ENCODE results near the gene TSPOAP1. TPM values are rescaled to one million over a fixed set of nuclear protein-coding genes. Genes with fewer than 3 reads are reported as not detected.

The TSPOAP1 gene
- total and polyA plus RNA-seq, 10 of the 15 experiments (the other 5 are each of a cell fraction or from before 2014, with no cell fraction given), result 0.58 to 16.4 (median 4.2) TPM; not detected in 1

DNA sequence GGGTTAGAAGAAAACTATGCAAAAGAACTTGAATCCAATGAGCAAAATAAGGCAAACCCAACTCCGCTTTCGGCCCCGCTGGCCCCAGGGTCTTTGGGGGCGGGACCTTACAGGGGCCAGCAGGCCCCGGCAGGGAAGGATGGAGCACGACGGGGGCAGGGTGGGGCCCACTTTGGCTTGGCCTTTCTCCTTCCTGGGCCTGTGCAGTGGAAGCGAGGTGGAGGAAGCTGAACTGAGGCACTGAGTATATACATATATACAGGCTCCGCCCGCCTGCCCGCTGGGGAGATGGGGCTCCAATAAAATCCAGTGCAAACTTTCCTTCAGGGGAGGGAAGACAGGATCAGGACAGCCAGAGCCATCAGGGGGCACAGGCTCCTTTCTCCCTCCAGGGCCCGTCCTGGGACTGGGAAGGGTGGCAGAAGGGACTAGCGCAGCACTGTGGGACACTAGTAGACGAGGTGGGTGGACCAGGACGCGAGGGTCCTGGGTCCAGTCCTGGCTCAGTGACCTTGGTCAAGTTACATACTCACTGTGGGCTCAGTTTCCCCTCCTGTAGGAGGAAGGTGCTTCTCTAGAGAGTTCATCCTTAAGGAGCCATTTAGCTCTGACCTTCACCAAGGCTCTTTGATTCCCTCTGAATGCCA lies 27.0 kb downstream of the TSPOAP1 start:
- H3K4me2 ChIP-seq (ENCODE audit: control insufficient read depth, insufficient read depth), result no peak overlapping the region
- H2AFZ ChIP-seq (ENCODE audit: control insufficient read depth, low read depth, low read length), result no peak overlapping the region
- no peaks in the 10 kb centered on the region for H3K79me2 ChIP-seq (ENCODE audit: control insufficient read depth, insufficient read depth, low read length)
- WGBS (ENCODE audit: insufficient coverage, insufficient replicate concordance, low lambda C conversion rate, missing lambda C conversion rate), result 70% methylated on average over 16 of the region's 16 CpGs
- H3K4me3 ChIP-seq, result no peak overlapping the region
- no peaks in the 10 kb centered on the region for H3K9me3 ChIP-seq (replicated peaks; ENCODE audit: control insufficient read depth, insufficient read depth, low read length)
- no peak for FAIRE-seq
- no peaks in the 10 kb centered on the region for H4K20me1 ChIP-seq (ENCODE audit: control insufficient read depth, insufficient read depth)
- H3K27me3 ChIP-seq (replicated peaks in 1 of 2; ENCODE audit: control insufficient read depth in 2 of 2, insufficient read depth in 2 of 2, low read length in 1 of 2), result no peaks in the 10 kb centered on the region; a peak in 1 of 4 replicates
- BruUV-seq (replicated peaks), result no TSS peak
- intact Hi-C loops (cut with micrococcal nuclease; ENCODE audit: unreplicated experiment), result no loop called here
- CTCF ChIA-PET, result interaction anchor here (1.2 to 7.1 kb wide), 3 partner anchors 14 to 146 kb away, joined by 3 to 56 read pairs (median 4); no protein-coding TSS in a partner anchor
- in situ Hi-C loops (cut with MboI), result no loop called here
- POLR2A ChIA-PET, result interaction anchor here (0.6 kb wide), 1 partner anchor 1314 kb away, joined by 6 read pairs; no protein-coding TSS in a partner anchor
- no peak for ATAC-seq
- DNase-seq (ENCODE audit: low read depth, low spot score), result no peak
- no peak overlapping the region for H3K27ac ChIP-seq (ENCODE audit: control insufficient read depth, insufficient read depth)
- RAD21 ChIA-PET (ENCODE audit: unreplicated experiment), result no interaction called here
- SMC1A ChIA-PET (ENCODE audit: uncharacterized antibody, unreplicated experiment), result interaction anchor here (0.9 to 1.9 kb wide), 4 partner anchors 13 to 116 kb away, joined by 4 to 6 read pairs (median 5); partner anchors contain the start of gene RNF43
- no peaks in the 10 kb centered on the region for H3K36me3 ChIP-seq (ENCODE audit: control insufficient read depth in 2 of 2, insufficient read depth in 2 of 2, low read length in 1 of 2)
- H3K4me1 ChIP-seq (ENCODE audit: control insufficient read depth, insufficient read depth, low read length), result no peaks in the 10 kb centered on the region
- H3K9ac ChIP-seq (ENCODE audit: control insufficient read depth, insufficient read depth, low read length), result no peak overlapping the region
- TF ChIP-seq, protein P1, sequence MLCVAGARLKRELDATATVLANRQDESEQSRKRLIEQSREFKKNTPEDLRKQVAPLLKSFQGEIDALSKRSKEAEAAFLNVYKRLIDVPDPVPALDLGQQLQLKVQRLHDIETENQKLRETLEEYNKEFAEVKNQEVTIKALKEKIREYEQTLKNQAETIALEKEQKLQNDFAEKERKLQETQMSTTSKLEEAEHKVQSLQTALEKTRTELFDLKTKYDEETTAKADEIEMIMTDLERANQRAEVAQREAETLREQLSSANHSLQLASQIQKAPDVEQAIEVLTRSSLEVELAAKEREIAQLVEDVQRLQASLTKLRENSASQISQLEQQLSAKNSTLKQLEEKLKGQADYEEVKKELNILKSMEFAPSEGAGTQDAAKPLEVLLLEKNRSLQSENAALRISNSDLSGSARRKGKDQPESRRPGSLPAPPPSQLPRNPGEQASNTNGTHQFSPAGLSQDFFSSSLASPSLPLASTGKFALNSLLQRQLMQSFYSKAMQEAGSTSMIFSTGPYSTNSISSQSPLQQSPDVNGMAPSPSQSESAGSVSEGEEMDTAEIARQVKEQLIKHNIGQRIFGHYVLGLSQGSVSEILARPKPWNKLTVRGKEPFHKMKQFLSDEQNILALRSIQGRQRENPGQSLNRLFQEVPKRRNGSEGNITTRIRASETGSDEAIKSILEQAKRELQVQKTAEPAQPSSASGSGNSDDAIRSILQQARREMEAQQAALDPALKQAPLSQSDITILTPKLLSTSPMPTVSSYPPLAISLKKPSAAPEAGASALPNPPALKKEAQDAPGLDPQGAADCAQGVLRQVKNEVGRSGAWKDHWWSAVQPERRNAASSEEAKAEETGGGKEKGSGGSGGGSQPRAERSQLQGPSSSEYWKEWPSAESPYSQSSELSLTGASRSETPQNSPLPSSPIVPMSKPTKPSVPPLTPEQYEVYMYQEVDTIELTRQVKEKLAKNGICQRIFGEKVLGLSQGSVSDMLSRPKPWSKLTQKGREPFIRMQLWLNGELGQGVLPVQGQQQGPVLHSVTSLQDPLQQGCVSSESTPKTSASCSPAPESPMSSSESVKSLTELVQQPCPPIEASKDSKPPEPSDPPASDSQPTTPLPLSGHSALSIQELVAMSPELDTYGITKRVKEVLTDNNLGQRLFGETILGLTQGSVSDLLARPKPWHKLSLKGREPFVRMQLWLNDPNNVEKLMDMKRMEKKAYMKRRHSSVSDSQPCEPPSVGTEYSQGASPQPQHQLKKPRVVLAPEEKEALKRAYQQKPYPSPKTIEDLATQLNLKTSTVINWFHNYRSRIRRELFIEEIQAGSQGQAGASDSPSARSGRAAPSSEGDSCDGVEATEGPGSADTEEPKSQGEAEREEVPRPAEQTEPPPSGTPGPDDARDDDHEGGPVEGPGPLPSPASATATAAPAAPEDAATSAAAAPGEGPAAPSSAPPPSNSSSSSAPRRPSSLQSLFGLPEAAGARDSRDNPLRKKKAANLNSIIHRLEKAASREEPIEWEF (IDR thresholded peaks at IDR 0.05; ENCODE audit: insufficient replicate concordance, low read depth, low read length), result no peak
- TF ChIP-seq, protein P2, sequence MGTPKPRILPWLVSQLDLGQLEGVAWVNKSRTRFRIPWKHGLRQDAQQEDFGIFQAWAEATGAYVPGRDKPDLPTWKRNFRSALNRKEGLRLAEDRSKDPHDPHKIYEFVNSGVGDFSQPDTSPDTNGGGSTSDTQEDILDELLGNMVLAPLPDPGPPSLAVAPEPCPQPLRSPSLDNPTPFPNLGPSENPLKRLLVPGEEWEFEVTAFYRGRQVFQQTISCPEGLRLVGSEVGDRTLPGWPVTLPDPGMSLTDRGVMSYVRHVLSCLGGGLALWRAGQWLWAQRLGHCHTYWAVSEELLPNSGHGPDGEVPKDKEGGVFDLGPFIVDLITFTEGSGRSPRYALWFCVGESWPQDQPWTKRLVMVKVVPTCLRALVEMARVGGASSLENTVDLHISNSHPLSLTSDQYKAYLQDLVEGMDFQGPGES (IDR thresholded peaks at IDR 0.05), result no peak
- TF ChIP-seq SP1 (IDR thresholded peaks at IDR 0.05; ENCODE audit: low read depth, low read length) (no peak), TCF12 (IDR thresholded peaks at IDR 0.05; ENCODE audit: low read depth, low read length) (no peak), RAD51 (IDR thresholded peaks at IDR 0.05) (no peak), POLR2A (IDR thresholded peaks at IDR 0.05; ENCODE audit: low read depth, low read length) (no peak), ZNF622 (IDR thresholded peaks at IDR 0.05) (no peak), ZNF274 (IDR thresholded peaks at IDR 0.05; ENCODE audit: insufficient read depth, insufficient read length) (no peak), PML (IDR thresholded peaks at IDR 0.05; ENCODE audit: low read length) (no peak), CEBPB (IDR thresholded peaks at IDR 0.05; ENCODE audit: borderline replicate concordance in 1 of 2, low read depth in 2 of 2, low read length in 2 of 2) (no peak), SREBF1 (IDR thresholded peaks at IDR 0.05; ENCODE audit: low read length) (no peak), CREB1 (IDR thresholded peaks at IDR 0.05; ENCODE audit: low read depth) (no peak), SIX5 (IDR thresholded peaks at IDR 0.05; ENCODE audit: low read depth, low read length, severe bottlenecking) (no peak)
- TF ChIP-seq, protein P3, sequence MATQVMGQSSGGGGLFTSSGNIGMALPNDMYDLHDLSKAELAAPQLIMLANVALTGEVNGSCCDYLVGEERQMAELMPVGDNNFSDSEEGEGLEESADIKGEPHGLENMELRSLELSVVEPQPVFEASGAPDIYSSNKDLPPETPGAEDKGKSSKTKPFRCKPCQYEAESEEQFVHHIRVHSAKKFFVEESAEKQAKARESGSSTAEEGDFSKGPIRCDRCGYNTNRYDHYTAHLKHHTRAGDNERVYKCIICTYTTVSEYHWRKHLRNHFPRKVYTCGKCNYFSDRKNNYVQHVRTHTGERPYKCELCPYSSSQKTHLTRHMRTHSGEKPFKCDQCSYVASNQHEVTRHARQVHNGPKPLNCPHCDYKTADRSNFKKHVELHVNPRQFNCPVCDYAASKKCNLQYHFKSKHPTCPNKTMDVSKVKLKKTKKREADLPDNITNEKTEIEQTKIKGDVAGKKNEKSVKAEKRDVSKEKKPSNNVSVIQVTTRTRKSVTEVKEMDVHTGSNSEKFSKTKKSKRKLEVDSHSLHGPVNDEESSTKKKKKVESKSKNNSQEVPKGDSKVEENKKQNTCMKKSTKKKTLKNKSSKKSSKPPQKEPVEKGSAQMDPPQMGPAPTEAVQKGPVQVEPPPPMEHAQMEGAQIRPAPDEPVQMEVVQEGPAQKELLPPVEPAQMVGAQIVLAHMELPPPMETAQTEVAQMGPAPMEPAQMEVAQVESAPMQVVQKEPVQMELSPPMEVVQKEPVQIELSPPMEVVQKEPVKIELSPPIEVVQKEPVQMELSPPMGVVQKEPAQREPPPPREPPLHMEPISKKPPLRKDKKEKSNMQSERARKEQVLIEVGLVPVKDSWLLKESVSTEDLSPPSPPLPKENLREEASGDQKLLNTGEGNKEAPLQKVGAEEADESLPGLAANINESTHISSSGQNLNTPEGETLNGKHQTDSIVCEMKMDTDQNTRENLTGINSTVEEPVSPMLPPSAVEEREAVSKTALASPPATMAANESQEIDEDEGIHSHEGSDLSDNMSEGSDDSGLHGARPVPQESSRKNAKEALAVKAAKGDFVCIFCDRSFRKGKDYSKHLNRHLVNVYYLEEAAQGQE (IDR thresholded peaks at IDR 0.05; ENCODE audit: low read depth, low read length), result no peak

Data from GM12878 (cell line).